Esophagus muscularis mucosa (tissue), 4 donors: ENCODE data around the gene DDX31. TPM values are rescaled to one million over a fixed set of nuclear protein-coding genes. Genes with fewer than 3 reads are reported as not detected.

ENCODE experiments used
- DNase-seq: peaks from one replicate; pipeline ENCODE4 v3.0.0-alpha.2; 2017; ENCODE audit errors: extremely low spot score
- H3K27ac ChIP-seq, 4 donors: fragments of 200-600 bp; sonication (generic); replicated peaks in 1 of 4; 1 replicate in 3 of 4; 2 replicates in 1 of 4; pipeline ENCODE4 v1.5.1; 2016 to 2019; ENCODE audit warnings: mild to moderate bottlenecking in 1 of 4
- H3K27me3 ChIP-seq, 4 donors: fragments of 200-600 bp; sonication (generic); one replicate each; pipeline versions ENCODE4 v1.5.1 to v1.6.0; 2016 to 2019
- H3K36me3 ChIP-seq, 4 donors: fragments of 200-600 bp; sonication (generic); one replicate each; pipeline ENCODE4 v1.5.1; 2016 to 2019
- H3K4me1 ChIP-seq, 4 donors: fragments of 200-600 bp; sonication (generic); one replicate each; pipeline ENCODE4 v1.5.1; 2016 to 2019
- H3K4me3 ChIP-seq, 4 donors: fragments of 200-600 bp; sonication (generic); 1 replicate in 2 of 4; 2 replicates in 2 of 4; pipeline ENCODE4 v1.5.1; 2016 to 2019; ENCODE audit warnings: mild to moderate bottlenecking in 4 of 4, moderate library complexity in 1 of 4
- H3K9me3 ChIP-seq, 4 donors: fragments of 200-600 bp; sonication (generic); 1 replicate in 3 of 4; 2 replicates in 1 of 4; pipeline ENCODE4 v1.5.1; 2016 to 2019
- CTCF ChIP-seq, 3 experiments: fragments of 200-600 bp in 2 of 3; fragments of 450-650 bp in 1 of 3; sonication (generic) in 2 of 3; IDR thresholded peaks; one replicate each; pipeline ENCODE4 v1.5.1; 2017 to 2019; ENCODE audit warnings: antibody characterized with exemption in 3 of 3, mild to moderate bottlenecking in 2 of 3, moderate library complexity in 1 of 3
- EP300 ChIP-seq: sonication (generic); formaldehyde crosslinking; IDR thresholded peaks from one replicate; pipeline ENCODE4 v1.6.1; 2017; ENCODE audit warnings: antibody characterized with exemption
- POLR2A ChIP-seq: fragments of 450-650 bp; IDR thresholded peaks from one replicate; pipeline ENCODE4 v1.6.1; 2017; ENCODE audit warnings: antibody characterized with exemption, moderate library complexity, mild to moderate bottlenecking, low read depth
- POLR2AphosphoS5 ChIP-seq, 2 donors: sonication (generic); formaldehyde crosslinking; IDR thresholded peaks; one replicate each; pipeline ENCODE4 v1.6.1; 2017; ENCODE audit warnings: antibody characterized with exemption in 2 of 2
- WGBS: methylation state at CpG from one replicate; pipeline ENCODE4 v1.1.5; 2018; 5-methylcytosine and 5-hydroxymethylcytosine counted together
- intact Hi-C: fragments of 100-400 bp; cut with DNase I; formaldehyde crosslinking; loops from one replicate; pipeline ENCODE4 v1.15.1; 2023
- total RNA-seq, 4 donors: library from RNA; depleted of rRNA; stranded (reverse); fragments of >200 nt; gene quantifications; one replicate each; pipeline versions ENCODE4 v1.1.0 to v1.2.1, GENCODE V29; 2016

Gene DDX31
- total RNA-seq, 4 donors from 2014 or later: 6.6 to 7.8 (median 7.5) TPM

DNA sequence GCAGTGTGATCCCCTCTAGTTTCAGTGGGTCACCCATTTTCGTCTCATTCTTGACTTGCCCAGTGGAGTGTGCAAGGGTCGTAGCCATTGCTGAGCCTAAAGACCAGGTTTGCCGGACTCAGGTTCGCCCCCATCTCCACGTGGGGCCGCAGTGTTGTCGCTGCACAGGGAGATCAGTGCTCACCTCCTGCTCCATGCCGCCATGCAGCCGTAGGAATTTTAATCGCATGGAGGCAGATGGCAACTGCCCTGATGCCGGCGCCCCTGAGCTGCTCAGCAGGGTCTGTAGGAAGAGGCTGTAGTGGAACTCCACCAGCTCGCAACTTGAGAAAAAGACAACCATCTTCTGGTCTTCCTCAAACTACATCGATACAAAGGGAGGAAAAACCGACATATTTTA is 24.1 kb downstream of the DDX31 start:
- Histone ChIP-seq H3K36me3 (peaks cover 62 to 99% (median 94%) of the 10 kb centered on the region in 4 donors), H3K4me3 (no peak overlapping the region), H3K27me3 (no peaks in the 10 kb centered on the region), H3K9me3 (no peaks in the 10 kb centered on the region), H3K27ac (no peak overlapping the region), H3K4me1 (no peaks in the 10 kb centered on the region)
- intact Hi-C loops: no loop called here
- WGBS: 96% methylated on average over 13 of the region's 15 CpGs
- DNase-seq: no peak
- TF ChIP-seq POLR2AphosphoS5 (IDR thresholded peaks at IDR 0.05) (no peak), EP300 (no peak), POLR2A (no peak), CTCF (IDR thresholded peaks at IDR 0.05) (no peak)

- TF ChIP-seq POLR2AphosphoS5 (IDR thresholded peaks at IDR 0.05) (no peak), CTCF (IDR thresholded peaks at IDR 0.05) (no peak), POLR2A (no peak), EP300 (no peak)
- Histone ChIP-seq H3K4me3 (no peak overlapping the region), H3K27me3 (no peaks in the 10 kb centered on the region), H3K27ac (no peak overlapping the region), H3K4me1 (no peaks in the 10 kb centered on the region), H3K36me3 (peaks cover 66 to 99% (median 94%) of the 10 kb centered on the region in 4 donors), H3K9me3 (no peaks in the 10 kb centered on the region)
- 97% methylated on average over 8 of the region's 8 CpGs for WGBS
- DNase-seq: no peak
- intact Hi-C loops: no loop called here
Measured at GRCh38 chr9:132645306-132645705, 24.5 kb downstream of the DDX31 start.

DNA sequence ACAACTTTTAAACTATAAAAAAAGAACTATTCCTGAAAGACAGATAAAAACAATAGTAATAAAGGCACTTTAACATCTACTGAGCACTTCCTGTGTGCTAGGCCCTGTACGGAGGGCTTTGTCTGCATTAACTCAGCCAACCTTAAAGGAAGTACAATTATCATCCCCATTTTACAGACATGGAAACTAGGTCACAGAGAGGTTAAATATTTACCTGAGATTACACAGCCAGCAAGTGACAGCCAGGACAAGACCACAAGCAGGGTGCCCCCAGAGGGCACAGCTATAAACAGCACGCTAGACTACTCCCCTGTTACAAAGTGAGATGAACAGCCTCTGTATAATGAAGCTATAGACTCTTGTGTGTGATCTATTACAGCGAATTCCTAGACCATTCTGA is 25.5 kb downstream of the DDX31 start:
- no peak for DNase-seq
- Histone ChIP-seq H3K27ac (no peak overlapping the region), H3K27me3 (no peaks in the 10 kb centered on the region), H3K9me3 (no peaks in the 10 kb centered on the region), H3K4me3 (no peak overlapping the region), H3K36me3 (peaks cover 61 to 99% (median 94%) of the 10 kb centered on the region in 4 donors), H3K4me1 (no peaks in the 10 kb centered on the region)
- WGBS: 89% methylated on average over 3 of the region's 3 CpGs
- TF ChIP-seq POLR2A: no peak
- no peak for TF ChIP-seq POLR2AphosphoS5 (IDR thresholded peaks at IDR 0.05)
- TF ChIP-seq CTCF (IDR thresholded peaks at IDR 0.05): no peak
- no peak for TF ChIP-seq EP300
- intact Hi-C loops: no loop called here

DNA sequence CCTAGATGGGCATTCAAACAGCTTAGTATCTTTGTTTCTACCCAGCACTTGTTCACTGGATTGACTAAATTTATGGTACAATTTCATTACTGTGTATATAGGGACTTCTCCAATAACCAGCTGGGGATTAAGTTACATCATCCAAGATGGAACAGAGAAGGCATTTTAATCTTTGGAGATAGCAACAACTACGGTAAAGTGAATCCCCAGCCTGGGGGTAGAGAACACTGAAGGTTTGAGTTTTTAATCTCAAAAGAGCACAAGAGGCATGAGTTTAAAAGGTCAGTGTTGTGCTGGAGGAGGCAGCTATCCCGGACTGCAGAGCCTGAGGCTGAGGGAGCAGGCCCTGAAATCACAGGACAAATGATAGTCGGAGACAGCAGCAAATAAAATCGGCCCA is 28.6 kb downstream of the DDX31 start:
- Histone ChIP-seq H3K36me3 (peaks cover 37 to 99% (median 94%) of the 10 kb centered on the region in 4 donors), H3K27ac (no peak overlapping the region), H3K9me3 (no peaks in the 10 kb centered on the region), H3K4me1 (no peaks in the 10 kb centered on the region), H3K4me3 (no peak overlapping the region), H3K27me3 (no peaks in the 10 kb centered on the region)
- TF ChIP-seq POLR2A: no peak
- TF ChIP-seq CTCF (IDR thresholded peaks at IDR 0.05): no peak
- TF ChIP-seq EP300: no peak
- TF ChIP-seq POLR2AphosphoS5 (IDR thresholded peaks at IDR 0.05): no peak
- intact Hi-C loops: no loop called here
- WGBS: 94% methylated on average over 4 of the region's 4 CpGs
- no peak for DNase-seq

GRCh38 chr9:132639322-132639721 is 30.5 kb downstream of the DDX31 start:
- Histone ChIP-seq H3K4me1 (no peaks in the 10 kb centered on the region), H3K4me3 (no peak overlapping the region), H3K9me3 (no peaks in the 10 kb centered on the region), H3K27me3 (no peaks in the 10 kb centered on the region), H3K27ac (no peak overlapping the region), H3K36me3 (peaks cover 33 to 92% (median 79%) of the 10 kb centered on the region in 4 donors)
- intact Hi-C loops: no loop called here
- no peak for DNase-seq
- WGBS: 93% methylated on average over 5 of the region's 5 CpGs
- TF ChIP-seq CTCF (IDR thresholded peaks at IDR 0.05): no peak
- no peak for TF ChIP-seq POLR2AphosphoS5 (IDR thresholded peaks at IDR 0.05)
- TF ChIP-seq EP300: no peak
- TF ChIP-seq POLR2A: no peak
